DND-41 (cell line): Measurements from ENCODE around the gene VPS35L.

Experiments used
- ATAC-seq: fragments of 200-7000 bp; cut with Tn5 transposase; 3 replicates; pipeline ENCODE4 v1.9.1; 2021; ENCODE audit warnings: low read depth; ENCODE audit not compliant: insufficient read depth
- DNase-seq: peaks from one replicate; pipeline ENCODE4 v3.0.0-alpha.2; 2020
- H2AFZ ChIP-seq: 2 replicates; pipeline ENCODE4 v1.6.0; 2012; ENCODE audit warnings: low read depth, low read length
- H3K27ac ChIP-seq: 2 replicates; pipeline ENCODE4 v1.5.1; 2012; ENCODE audit warnings: low read length, inconsistent platforms
- H3K27me3 ChIP-seq: fragments of 200-600 bp; sonication (generic); 2 replicates; pipeline ENCODE4 v1.6.0; 2012; ENCODE audit warnings: low read length, mild to moderate bottlenecking, inconsistent platforms; ENCODE audit not compliant: insufficient read depth, poor library complexity
- H3K36me3 ChIP-seq: 2 replicates; pipeline ENCODE4 v1.5.1; 2012; ENCODE audit warnings: low read length, inconsistent platforms; ENCODE audit not compliant: insufficient read depth
- H3K4me1 ChIP-seq: 2 replicates; pipeline ENCODE4 v1.5.1; 2012; ENCODE audit warnings: mild to moderate bottlenecking, low read length; ENCODE audit not compliant: insufficient read depth
- H3K4me2 ChIP-seq: 2 replicates; pipeline ENCODE4 v1.6.0; 2012; ENCODE audit warnings: mild to moderate bottlenecking, moderate library complexity, low read length, inconsistent platforms; ENCODE audit not compliant: insufficient read depth
- H3K4me3 ChIP-seq, 2 experiments: fragments of 200-600 bp in 1 of 2; shearing (Covaris generic) in 1 of 2; 2 replicates each; pipeline ENCODE4 v1.5.1; 2012 to 2016; ENCODE audit warnings: inconsistent platforms in 2 of 2, low read length in 2 of 2, mild to moderate bottlenecking in 2 of 2, low read depth in 1 of 2, moderate library complexity in 1 of 2
- H3K79me2 ChIP-seq: 2 replicates; pipeline ENCODE4 v1.6.0; 2012; ENCODE audit warnings: low read length, inconsistent platforms; ENCODE audit not compliant: insufficient read depth
- H3K9ac ChIP-seq: 2 replicates; pipeline ENCODE4 v1.6.0; 2012; ENCODE audit warnings: low read depth, mild to moderate bottlenecking, inconsistent platforms, low read length, moderate library complexity
- H3K9me3 ChIP-seq: 2 replicates; pipeline ENCODE4 v1.5.1; 2012; ENCODE audit warnings: low read length, moderate library complexity, mild to moderate bottlenecking, inconsistent platforms; ENCODE audit not compliant: insufficient read depth, severe bottlenecking
- H4K20me1 ChIP-seq: 2 replicates; pipeline ENCODE4 v1.6.0; 2012; ENCODE audit warnings: low read length; ENCODE audit not compliant: insufficient read depth
- EZH2 ChIP-seq: IDR thresholded peaks from 3 replicates; pipeline ENCODE4 v1.6.1; 2012; ENCODE audit warnings: borderline replicate concordance, low read depth, mild to moderate bottlenecking, moderate library complexity, low read length, inconsistent platforms; ENCODE audit not compliant: severe bottlenecking
- TF ChIP-seq, protein P1 (sequence below): IDR thresholded peaks from 2 replicates; pipeline ENCODE4 v1.5.1; 2012; ENCODE audit warnings: borderline replicate concordance, low read length, moderate library complexity, mild to moderate bottlenecking; ENCODE audit not compliant: poor library complexity, severe bottlenecking; ENCODE audit errors: extremely low read depth

VPS35L gene

DNA sequence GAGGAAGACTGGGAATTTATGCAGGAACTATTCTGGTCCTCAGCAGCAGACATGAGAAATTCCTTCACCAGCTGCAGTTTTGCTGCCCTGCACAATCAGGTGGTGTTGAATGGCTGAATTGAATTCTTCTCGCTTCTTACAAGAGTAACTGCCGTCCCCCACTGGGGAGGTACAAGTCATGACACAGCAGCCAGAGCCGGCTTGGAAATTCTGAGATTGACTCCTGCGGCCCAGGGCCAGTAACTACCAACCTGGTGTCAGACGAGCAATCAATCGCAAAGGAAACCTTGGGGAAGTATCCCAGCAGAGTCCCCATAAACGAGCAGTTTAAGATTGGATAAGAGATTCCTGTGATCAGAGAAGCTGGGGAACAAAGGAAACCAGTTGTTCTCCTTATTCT, 131.8 kb downstream of the VPS35L start:
- ATAC-seq (no peak), DNase-seq (no peak)
- Histone ChIP-seq H2AFZ (no peak overlapping the region), H3K4me1 (no peaks in the 10 kb centered on the region), H3K9ac (no peak overlapping the region), H3K9me3 (no peaks in the 10 kb centered on the region), H4K20me1 (peaks cover 4% of the 10 kb centered on the region; the same call in 1 of the 2 replicates), H3K79me2 (no peaks in the 10 kb centered on the region), H3K27ac (no peak overlapping the region), H3K36me3 (peaks cover 71% of the 10 kb centered on the region), H3K27me3 (no peaks in the 10 kb centered on the region), H3K4me3 (no peak overlapping the region), H3K4me2 (no peak overlapping the region)
- TF ChIP-seq, protein P1, sequence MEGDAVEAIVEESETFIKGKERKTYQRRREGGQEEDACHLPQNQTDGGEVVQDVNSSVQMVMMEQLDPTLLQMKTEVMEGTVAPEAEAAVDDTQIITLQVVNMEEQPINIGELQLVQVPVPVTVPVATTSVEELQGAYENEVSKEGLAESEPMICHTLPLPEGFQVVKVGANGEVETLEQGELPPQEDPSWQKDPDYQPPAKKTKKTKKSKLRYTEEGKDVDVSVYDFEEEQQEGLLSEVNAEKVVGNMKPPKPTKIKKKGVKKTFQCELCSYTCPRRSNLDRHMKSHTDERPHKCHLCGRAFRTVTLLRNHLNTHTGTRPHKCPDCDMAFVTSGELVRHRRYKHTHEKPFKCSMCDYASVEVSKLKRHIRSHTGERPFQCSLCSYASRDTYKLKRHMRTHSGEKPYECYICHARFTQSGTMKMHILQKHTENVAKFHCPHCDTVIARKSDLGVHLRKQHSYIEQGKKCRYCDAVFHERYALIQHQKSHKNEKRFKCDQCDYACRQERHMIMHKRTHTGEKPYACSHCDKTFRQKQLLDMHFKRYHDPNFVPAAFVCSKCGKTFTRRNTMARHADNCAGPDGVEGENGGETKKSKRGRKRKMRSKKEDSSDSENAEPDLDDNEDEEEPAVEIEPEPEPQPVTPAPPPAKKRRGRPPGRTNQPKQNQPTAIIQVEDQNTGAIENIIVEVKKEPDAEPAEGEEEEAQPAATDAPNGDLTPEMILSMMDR: no peak
- no peak for TF ChIP-seq EZH2

DNA sequence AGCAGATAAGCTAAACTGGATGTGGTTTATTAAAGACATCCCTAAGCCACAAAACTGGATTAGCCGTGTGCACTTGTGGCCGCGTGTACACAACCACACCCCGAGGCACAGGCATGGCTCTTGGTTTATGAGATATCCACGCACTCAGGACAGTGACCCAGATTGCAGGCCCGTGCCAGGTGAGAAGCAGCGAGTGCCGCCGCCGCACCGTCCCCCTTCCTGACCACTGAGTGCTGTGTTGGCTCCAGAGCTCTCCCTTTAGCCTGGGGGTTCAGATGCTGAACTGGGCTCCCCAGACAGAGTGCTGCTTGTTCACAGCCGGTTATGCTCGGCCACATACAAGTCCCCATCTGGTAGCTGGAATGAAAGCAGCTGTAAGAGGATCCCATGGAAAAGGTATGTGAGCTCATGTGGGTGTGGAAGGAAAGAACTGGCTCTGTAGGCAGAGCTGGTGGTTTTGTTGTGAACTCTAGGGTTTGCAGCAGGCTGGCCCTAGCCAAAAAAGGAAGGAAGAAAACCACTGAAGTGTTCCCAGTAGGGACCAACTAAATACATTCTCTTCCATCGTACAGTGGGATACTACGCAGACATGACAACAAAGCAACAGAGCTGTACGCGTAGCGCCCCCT, 133.0 kb downstream of the VPS35L start:
- H3K36me3 ChIP-seq: peaks cover 67% of the 10 kb centered on the region
- ATAC-seq: no peak
- TF ChIP-seq EZH2: no peak
- H4K20me1 ChIP-seq: peaks cover 4% of the 10 kb centered on the region
- H2AFZ ChIP-seq: no peak overlapping the region
- no peak overlapping the region for H3K4me3 ChIP-seq
- no peak overlapping the region for H3K4me2 ChIP-seq
- no peaks in the 10 kb centered on the region for H3K79me2 ChIP-seq
- H3K9me3 ChIP-seq: no peaks in the 10 kb centered on the region
- H3K4me1 ChIP-seq: no peaks in the 10 kb centered on the region
- no peak for DNase-seq
- no peak overlapping the region for H3K9ac ChIP-seq
- H3K27ac ChIP-seq: no peak overlapping the region
- no peaks in the 10 kb centered on the region for H3K27me3 ChIP-seq

DNA sequence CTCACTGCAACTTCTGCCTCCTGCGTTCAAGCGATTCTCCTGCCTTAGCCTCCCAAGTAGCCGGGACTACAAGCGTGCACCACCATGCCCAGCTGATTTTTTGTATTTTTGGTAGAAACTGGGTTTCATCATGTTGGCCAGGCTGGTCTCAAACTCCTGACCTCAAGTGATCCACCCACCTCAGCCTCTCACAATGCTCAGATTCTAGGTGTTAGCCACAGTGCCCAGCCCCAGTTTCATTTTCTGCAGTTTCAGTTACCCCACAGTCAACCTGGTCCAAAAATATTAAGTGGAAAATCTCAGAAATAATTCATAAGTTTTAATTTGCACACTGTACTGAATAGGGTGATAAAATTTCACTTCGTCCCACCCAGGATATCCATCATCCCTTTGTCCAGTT, 133.8 kb downstream of the VPS35L start:
- TF ChIP-seq, protein P1: no peak
- no peak for TF ChIP-seq EZH2
- H3K4me3 ChIP-seq: no peak overlapping the region
- H3K36me3 ChIP-seq: peaks cover 62% of the 10 kb centered on the region
- no peaks in the 10 kb centered on the region for H3K79me2 ChIP-seq
- no peaks in the 10 kb centered on the region for H3K9me3 ChIP-seq
- no peaks in the 10 kb centered on the region for H3K27me3 ChIP-seq
- H3K9ac ChIP-seq: no peak overlapping the region
- no peak overlapping the region for H2AFZ ChIP-seq
- no peaks in the 10 kb centered on the region for H3K4me1 ChIP-seq
- DNase-seq (no peak), ATAC-seq (no peak)
- H3K4me2 ChIP-seq: no peak overlapping the region
- H3K27ac ChIP-seq: no peak overlapping the region
- H4K20me1 ChIP-seq: peaks cover 4% of the 10 kb centered on the region

DNA sequence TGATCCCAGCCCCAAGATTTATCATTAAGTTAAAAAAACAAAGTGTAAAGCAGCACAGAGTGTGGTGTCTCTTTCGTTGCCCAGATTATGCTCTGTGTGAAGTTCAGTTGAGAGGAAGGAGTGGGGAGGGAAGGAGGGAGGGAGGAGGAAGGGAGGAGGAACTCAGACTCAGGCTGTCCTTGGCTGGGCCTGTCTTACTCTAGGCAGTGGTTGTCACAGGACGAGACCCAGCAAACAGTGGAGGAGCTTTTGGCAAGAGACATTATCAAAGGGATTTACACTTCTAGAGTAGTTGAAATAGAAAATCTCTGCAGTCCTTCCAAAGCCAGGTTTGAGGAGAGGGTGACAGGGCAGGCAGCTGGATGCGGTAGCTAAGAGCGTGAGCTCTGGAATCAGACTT, 134.7 kb downstream of the VPS35L start:
- TF ChIP-seq, protein P1: no peak
- TF ChIP-seq EZH2: no peak
- no peaks in the 10 kb centered on the region for H3K9me3 ChIP-seq
- no peak overlapping the region for H3K27ac ChIP-seq
- H2AFZ ChIP-seq: no peak overlapping the region
- H3K4me1 ChIP-seq: no peaks in the 10 kb centered on the region
- H3K27me3 ChIP-seq: no peaks in the 10 kb centered on the region
- peaks cover 4% of the 10 kb centered on the region for H4K20me1 ChIP-seq
- H3K4me3 ChIP-seq: no peak overlapping the region
- no peak overlapping the region for H3K4me2 ChIP-seq
- H3K9ac ChIP-seq: no peak overlapping the region
- ATAC-seq: 0 out of 3 replicates have a peak, but pooled peaks have one; percentile 40
- H3K79me2 ChIP-seq: no peaks in the 10 kb centered on the region
- no peak for DNase-seq
- H3K36me3 ChIP-seq: peaks cover 56% of the 10 kb centered on the region
